PFSK-1 (cell line): ENCODE measurements around the gene TMEM255B.

Source experiments
- FOXP2 ChIP-seq: optimal IDR thresholded peaks from 2 replicates; pipeline ENCODE3; 2011; ENCODE audit warnings: borderline replicate concordance, control low read depth, inconsistent platforms; ENCODE audit not compliant: insufficient read depth; ENCODE audit errors: extremely low read length, extremely low read depth
- POLR2AphosphoS5 ChIP-seq: IDR thresholded peaks from 2 replicates; pipeline ENCODE4 v1.6.1; 2012; ENCODE audit warnings: low read depth, mild to moderate bottlenecking, control low read depth, low read length, moderate library complexity
- SIN3A ChIP-seq: IDR thresholded peaks from 2 replicates; pipeline ENCODE4 v1.6.1; 2012; ENCODE audit warnings: mild to moderate bottlenecking, low read length, moderate library complexity, borderline replicate concordance; ENCODE audit not compliant: insufficient read depth
- TAF1 ChIP-seq: IDR thresholded peaks from 2 replicates; pipeline ENCODE4 v1.6.1; 2012; ENCODE audit warnings: low read length, control low read depth, borderline replicate concordance; ENCODE audit not compliant: insufficient read depth
- TF ChIP-seq, protein P1 (sequence below), 2 experiments: IDR thresholded peaks; 2 replicates each; pipeline versions ENCODE4 v1.6.1 to v1.8.0; 2011 to 2012; ENCODE audit warnings: low read depth in 2 of 2, low read length in 2 of 2, control low read depth in 1 of 2, inconsistent platforms in 1 of 2, mild to moderate bottlenecking in 1 of 2, moderate library complexity in 1 of 2; ENCODE audit not compliant: insufficient read depth in 1 of 2

Gene TMEM255B

DNA sequence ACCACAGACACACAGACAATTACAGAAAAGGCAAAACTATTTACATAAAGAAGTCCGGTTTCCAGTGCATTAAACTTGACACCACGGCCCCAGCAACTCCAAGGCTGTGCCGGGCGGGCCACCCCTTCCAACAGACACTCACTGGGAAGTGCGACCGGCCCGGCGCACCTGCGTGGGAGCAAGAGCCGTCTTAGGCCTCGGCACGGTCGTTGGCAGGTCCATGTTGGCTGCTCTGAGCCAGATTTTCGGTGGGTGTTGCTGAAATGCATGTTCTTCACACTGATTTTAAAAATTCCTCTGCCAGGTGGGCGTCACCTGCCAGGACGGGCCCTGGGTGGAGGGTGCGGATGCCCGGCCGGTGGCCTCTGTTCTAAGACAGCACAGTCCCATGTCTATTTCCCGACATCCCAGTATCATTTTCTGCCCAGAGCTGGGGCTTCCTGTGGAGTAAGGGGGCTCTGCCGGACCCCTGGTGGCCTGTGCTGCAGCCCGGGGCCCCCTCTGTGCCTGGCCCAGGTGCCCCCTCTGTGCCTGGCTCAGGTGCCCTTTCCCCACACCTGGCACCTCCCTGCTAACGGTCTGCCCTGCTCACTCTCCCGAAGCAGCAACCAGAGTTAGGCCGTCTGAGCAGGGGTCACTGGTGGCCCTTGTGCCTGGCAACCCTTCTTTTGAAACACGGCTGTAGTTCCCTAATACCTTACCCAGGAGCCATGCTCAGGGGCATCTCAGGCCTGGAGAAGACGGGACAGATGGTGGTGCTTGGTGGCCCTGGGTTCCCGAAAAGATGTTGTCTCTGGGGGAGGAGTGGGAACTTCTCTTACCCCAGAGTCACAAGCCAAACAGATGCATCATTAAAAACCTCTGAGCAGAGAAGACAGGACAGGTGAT is 9.2 kb downstream of the TMEM255B start:
- TF ChIP-seq POLR2AphosphoS5 (no peak), TAF1 (no peak)

DNA sequence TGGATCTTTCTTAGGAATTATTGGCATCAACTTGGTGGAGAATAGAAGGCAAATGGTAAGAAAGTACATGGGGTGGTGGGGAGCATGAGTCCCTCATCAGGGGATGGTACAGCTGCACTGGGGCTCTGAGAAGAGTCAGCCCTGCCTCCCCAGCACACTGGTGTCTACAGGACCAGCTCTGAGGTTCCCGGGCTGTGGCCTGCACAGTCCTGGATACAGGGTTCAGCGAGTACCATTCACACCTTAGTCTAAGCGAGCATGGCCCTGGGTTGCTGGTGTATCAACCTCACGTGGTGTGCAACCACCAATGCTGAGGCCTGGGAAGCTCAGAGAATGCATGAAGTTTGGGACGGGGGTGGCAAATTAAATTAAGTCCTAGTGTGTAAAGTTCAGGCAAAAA is 10.1 kb downstream of the TMEM255B start:
- TF ChIP-seq SIN3A (no peak), FOXP2 (no peak), TAF1 (no peak), POLR2AphosphoS5 (no peak)
- TF ChIP-seq, protein P1, sequence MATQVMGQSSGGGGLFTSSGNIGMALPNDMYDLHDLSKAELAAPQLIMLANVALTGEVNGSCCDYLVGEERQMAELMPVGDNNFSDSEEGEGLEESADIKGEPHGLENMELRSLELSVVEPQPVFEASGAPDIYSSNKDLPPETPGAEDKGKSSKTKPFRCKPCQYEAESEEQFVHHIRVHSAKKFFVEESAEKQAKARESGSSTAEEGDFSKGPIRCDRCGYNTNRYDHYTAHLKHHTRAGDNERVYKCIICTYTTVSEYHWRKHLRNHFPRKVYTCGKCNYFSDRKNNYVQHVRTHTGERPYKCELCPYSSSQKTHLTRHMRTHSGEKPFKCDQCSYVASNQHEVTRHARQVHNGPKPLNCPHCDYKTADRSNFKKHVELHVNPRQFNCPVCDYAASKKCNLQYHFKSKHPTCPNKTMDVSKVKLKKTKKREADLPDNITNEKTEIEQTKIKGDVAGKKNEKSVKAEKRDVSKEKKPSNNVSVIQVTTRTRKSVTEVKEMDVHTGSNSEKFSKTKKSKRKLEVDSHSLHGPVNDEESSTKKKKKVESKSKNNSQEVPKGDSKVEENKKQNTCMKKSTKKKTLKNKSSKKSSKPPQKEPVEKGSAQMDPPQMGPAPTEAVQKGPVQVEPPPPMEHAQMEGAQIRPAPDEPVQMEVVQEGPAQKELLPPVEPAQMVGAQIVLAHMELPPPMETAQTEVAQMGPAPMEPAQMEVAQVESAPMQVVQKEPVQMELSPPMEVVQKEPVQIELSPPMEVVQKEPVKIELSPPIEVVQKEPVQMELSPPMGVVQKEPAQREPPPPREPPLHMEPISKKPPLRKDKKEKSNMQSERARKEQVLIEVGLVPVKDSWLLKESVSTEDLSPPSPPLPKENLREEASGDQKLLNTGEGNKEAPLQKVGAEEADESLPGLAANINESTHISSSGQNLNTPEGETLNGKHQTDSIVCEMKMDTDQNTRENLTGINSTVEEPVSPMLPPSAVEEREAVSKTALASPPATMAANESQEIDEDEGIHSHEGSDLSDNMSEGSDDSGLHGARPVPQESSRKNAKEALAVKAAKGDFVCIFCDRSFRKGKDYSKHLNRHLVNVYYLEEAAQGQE (IDR thresholded peaks at IDR 0.05; ENCODE audit: insufficient read depth in 1 of 2, low read depth in 2 of 2, low read length in 2 of 2) = no peak

- TF ChIP-seq FOXP2 = no peak
Observed at GRCh38 chr13:113769881-113770280, 10.9 kb downstream of the TMEM255B start.

DNA sequence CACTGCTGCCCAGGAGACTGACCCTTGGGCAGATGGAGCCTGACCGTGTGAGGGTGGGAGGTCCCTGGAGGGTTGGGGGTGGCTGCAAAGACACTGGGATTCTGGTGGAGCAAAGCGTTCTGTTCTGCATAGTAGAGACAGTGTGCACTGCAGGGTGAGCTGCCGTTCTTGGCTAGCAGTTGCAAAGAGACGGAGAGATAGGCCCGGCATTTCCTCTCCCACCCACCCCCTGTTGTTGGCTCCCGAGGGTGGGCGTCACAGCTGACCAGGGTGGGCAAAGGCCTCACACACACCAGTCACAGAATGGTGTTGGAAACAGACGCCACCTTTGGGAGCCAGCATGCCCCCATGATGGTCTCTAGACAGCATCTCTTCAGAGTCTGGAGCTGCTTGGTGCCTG is 11.4 kb downstream of the TMEM255B start:
- TF ChIP-seq FOXP2 = no peak
- no peak for TF ChIP-seq SIN3A
- TF ChIP-seq TAF1 = no peak
- TF ChIP-seq POLR2AphosphoS5 = no peak
- TF ChIP-seq, protein P1 (IDR thresholded peaks at IDR 0.05; ENCODE audit: insufficient read depth in 1 of 2, low read depth in 2 of 2, low read length in 2 of 2) = no peak

DNA sequence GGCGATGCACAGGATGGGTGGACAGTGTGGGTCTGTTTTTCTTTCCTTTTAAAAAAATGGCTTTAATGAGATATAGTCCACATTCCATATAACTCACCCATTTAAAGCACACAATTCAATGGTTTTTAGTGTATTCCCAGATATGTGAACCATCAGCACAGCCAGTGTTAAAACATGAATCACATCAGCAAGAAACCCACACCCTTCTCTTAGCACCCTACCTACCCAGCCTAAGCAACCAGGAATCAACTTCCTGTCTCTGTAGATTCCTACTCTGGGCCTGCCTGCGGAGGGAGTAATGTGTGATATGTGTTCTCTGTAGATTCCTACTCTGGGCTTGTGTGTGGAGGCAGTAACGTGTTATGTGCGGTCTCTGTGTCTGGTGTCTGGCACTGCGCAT is 11.9 kb downstream of the TMEM255B start:
- TF ChIP-seq TAF1 (no peak), FOXP2 (no peak), POLR2AphosphoS5 (no peak), SIN3A (no peak)
- TF ChIP-seq, protein P1 (IDR thresholded peaks at IDR 0.05; ENCODE audit: insufficient read depth in 1 of 2, low read depth in 2 of 2, low read length in 2 of 2) = no peak

DNA sequence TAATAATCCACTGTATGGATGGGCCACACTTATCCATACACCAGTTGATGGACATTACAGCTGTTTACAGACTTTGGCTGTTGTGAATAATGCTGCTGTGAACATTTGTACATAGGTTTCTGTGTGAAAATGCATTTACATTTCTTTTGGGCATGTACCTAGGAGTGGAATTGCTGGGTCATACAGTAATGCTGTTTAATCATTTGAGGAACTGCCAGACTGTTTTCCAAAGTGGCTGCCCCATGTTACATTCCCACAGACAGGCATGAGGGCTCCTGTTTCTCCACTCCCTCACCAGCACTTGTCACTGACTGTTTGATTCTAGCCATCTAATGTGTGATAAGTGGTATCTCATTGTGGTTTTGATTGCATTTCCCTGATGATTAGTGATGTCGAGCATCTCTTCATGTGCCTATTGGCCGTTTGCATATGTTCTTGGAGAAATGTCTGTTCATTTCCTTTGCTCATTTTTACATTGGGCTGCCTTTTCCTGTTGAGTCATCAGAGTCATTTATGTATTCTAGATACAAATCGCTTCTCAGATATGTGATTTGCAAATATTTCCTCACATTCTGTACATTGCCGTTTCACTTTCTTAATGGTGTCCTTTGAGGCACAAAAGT is 12.8 kb downstream of the TMEM255B start:
- TF ChIP-seq SIN3A = no peak
- no peak for TF ChIP-seq POLR2AphosphoS5
- TF ChIP-seq, protein P1 (IDR thresholded peaks at IDR 0.05; ENCODE audit: insufficient read depth in 1 of 2, low read depth in 2 of 2, low read length in 2 of 2) = no peak
- no peak for TF ChIP-seq TAF1
- TF ChIP-seq FOXP2 = no peak
